Measurements from ENCODE around the gene FAM136A.

GRCh38 chr2:70328921-70329561 is 27.2 kb upstream of the FAM136A start:
- TF ChIP-seq CTCF (IDR thresholded peaks at IDR 0.05) (no peak), POLR2AphosphoS5 (IDR thresholded peaks at IDR 0.05; ENCODE audit: low read depth, low read length) (no peak)

Data from Panc1 (cell line).